ENCODE results near the gene ACSM6.

GRCh38 chr10:95178266-95178665, 15.8 kb upstream of the ACSM6 start:
- TF ChIP-seq CTCF (conservative IDR thresholded peaks at IDR 0.05 in 1 of 2, IDR thresholded peaks at IDR 0.05 in 1 of 2; ENCODE audit: low read depth in 1 of 2, low read length in 2 of 2) (no peak), EZH2 (IDR thresholded peaks at IDR 0.05; ENCODE audit: low read length, missing control alignments) (no peak)
